Measurements from ENCODE around the gene TGOLN2. TPM values are rescaled to one million over a fixed set of nuclear protein-coding genes. Genes with fewer than 3 reads are reported as not detected.

Gene TGOLN2
- total and polyA plus RNA-seq, 10 of the 15 experiments (the other 5 are each of a cell fraction or from before 2014, with no cell fraction given): 13.8 to 92.3 (median 49.4) TPM

- RAD21 ChIA-PET (ENCODE audit: unreplicated experiment): no interaction called here
- DNase-seq (ENCODE audit: low read depth, low spot score) (no peak), ATAC-seq (no peak), FAIRE-seq (no peak)
- H3K4me3 ChIP-seq: no peak overlapping the region
- SMC1A ChIA-PET (ENCODE audit: uncharacterized antibody, unreplicated experiment): interaction anchor here (1.2 kb wide), 1 partner anchor 175 kb away, joined by 4 read pairs; no protein-coding TSS in a partner anchor
- no peaks in the 10 kb centered on the region for H3K36me3 ChIP-seq (ENCODE audit: control insufficient read depth in 2 of 2, insufficient read depth in 2 of 2, low read length in 1 of 2)
- POLR2A ChIA-PET: interaction anchor here (1.6 kb wide), 1 partner anchor 18 kb away, joined by 5 read pairs; no protein-coding TSS in a partner anchor
- CTCF ChIA-PET: interaction anchor here (0.9 to 1.8 kb wide), 3 partner anchors 9 to 17 kb away, joined by 3 to 5 read pairs (median 3); partner anchors contain the start of genes ELMOD3 and RETSAT
- H3K27ac ChIP-seq (ENCODE audit: control insufficient read depth, insufficient read depth): no peak overlapping the region
- H4K20me1 ChIP-seq (ENCODE audit: control insufficient read depth, insufficient read depth): no peaks in the 10 kb centered on the region
- TF ChIP-seq SREBF1 (IDR thresholded peaks at IDR 0.05; ENCODE audit: low read length) (no peak), POLR2AphosphoS2 (IDR thresholded peaks at IDR 0.05; ENCODE audit: low read depth, low read length) (no peak), ZNF24 (IDR thresholded peaks at IDR 0.05) (no peak), RELB (IDR thresholded peaks at IDR 0.05; ENCODE audit: low read depth) (no peak), E2F8 (IDR thresholded peaks at IDR 0.05; ENCODE audit: low read depth, partially characterized antibody) (no peak), ZBED1 (IDR thresholded peaks at IDR 0.05; ENCODE audit: borderline replicate concordance) (no peak), CBX3 (IDR thresholded peaks at IDR 0.05; ENCODE audit: borderline replicate concordance, low read depth) (no peak), EGR1 (IDR thresholded peaks at IDR 0.05; ENCODE audit: borderline replicate concordance in 1 of 2, low read depth in 2 of 2, low read length in 2 of 2) (no peak), ZBTB33 (IDR thresholded peaks at IDR 0.05) (no peak), TARDBP (IDR thresholded peaks at IDR 0.05; ENCODE audit: borderline replicate concordance) (no peak), SIN3A (IDR thresholded peaks at IDR 0.05; ENCODE audit: low read depth, low read length) (no peak), ZBTB4 (CRISPR knock-in tag; IDR thresholded peaks at IDR 0.05) (no peak), BCL3 (IDR thresholded peaks at IDR 0.05; ENCODE audit: borderline replicate concordance, insufficient read depth, low read depth, low read length, poor library complexity, severe bottlenecking) (no peak)
- no peaks in the 10 kb centered on the region for H3K4me1 ChIP-seq (ENCODE audit: control insufficient read depth, insufficient read depth, low read length)
- intact Hi-C loops (cut with micrococcal nuclease; ENCODE audit: unreplicated experiment) (no loop called here), in situ Hi-C loops (cut with MboI) (no loop called here)
- no peaks in the 10 kb centered on the region for H3K9me3 ChIP-seq (replicated peaks; ENCODE audit: control insufficient read depth, insufficient read depth, low read length)
- 91% methylated on average over 11 of the region's 11 CpGs for WGBS (ENCODE audit: insufficient coverage, insufficient replicate concordance, low lambda C conversion rate, missing lambda C conversion rate)
- H3K79me2 ChIP-seq (ENCODE audit: control insufficient read depth, insufficient read depth, low read length): no peaks in the 10 kb centered on the region
- no peak overlapping the region for H3K9ac ChIP-seq (ENCODE audit: control insufficient read depth, insufficient read depth, low read length)
- H2AFZ ChIP-seq (ENCODE audit: control insufficient read depth, low read depth, low read length): no peak overlapping the region
- H3K4me2 ChIP-seq (ENCODE audit: control insufficient read depth, insufficient read depth): no peak overlapping the region
- no peaks in the 10 kb centered on the region for H3K27me3 ChIP-seq (replicated peaks in 1 of 2; ENCODE audit: control insufficient read depth in 2 of 2, insufficient read depth in 2 of 2, low read length in 1 of 2)
- no TSS peak for BruUV-seq (replicated peaks)
Measured at GRCh38 chr2:85371045-85371444, 43.3 kb upstream of the TGOLN2 start.
